Stimulated activated CD4-positive, alpha-beta T cell treated with anti-CD3 and anti-CD28 coated beads, Interleukin-1b, Interleukin-23, amount 100 ng/mL, for 1 hour (primary cell): ENCODE measurements around the gene ZNF548.

Experiments used
- DNase-seq, 2 donors: peaks; one replicate each; pipeline ENCODE4 v3.0.0-alpha.2; 2020; ENCODE audit warnings: low read depth in 2 of 2

Gene ZNF548

GRCh38 chr19:57398868-57399267 is 9.2 kb downstream of the ZNF548 start:
- DNase-seq, result no peak

- DNase-seq, result no peak
Measured at GRCh38 chr19:57403737-57404563, 14.3 kb downstream of the ZNF548 start.

- DNase-seq, result peak; percentile 31 to 44
Measured at GRCh38 chr19:57406516-57407123, 17.0 kb downstream of the ZNF548 start.

- DNase-seq, result peak; percentile 75 to 78
Measured at GRCh38 chr19:57410877-57411671, 21.4 kb downstream of the ZNF548 start, which contains the start of gene ZNF17. Gene ZNF17, plus strand, starts transcription at chr19:57411161. Its CDS starts 2,455 bp downstream, at chr19:57413616.

GRCh38 chr19:57419439-57419838 is 29.8 kb downstream of the ZNF548 start:
- DNase-seq, result no peak

- no peak for DNase-seq
Measured at GRCh38 chr19:57421037-57421436, 31.4 kb downstream of the ZNF548 start.

GRCh38 chr19:57434386-57435061 is 44.9 kb downstream of the ZNF548 start:
- no peak for DNase-seq

GRCh38 chr19:57435062-57435978 is 45.7 kb downstream of the ZNF548 start, which contains the start of gene ZNF749:
Gene ZNF749, plus strand, starts transcription at chr19:57435325. Its CDS starts 254 bp downstream, at chr19:57435579.
- peak; percentile 81 to 93 for DNase-seq

GRCh38 chr19:57436417-57436816 is 46.8 kb downstream of the ZNF548 start:
- no peak for DNase-seq

- no peak for DNase-seq
Measured at GRCh38 chr19:57437931-57438330, 48.3 kb downstream of the ZNF548 start.

GRCh38 chr19:57438925-57439324 is 49.3 kb downstream of the ZNF548 start:
- no peak for DNase-seq

GRCh38 chr19:57441979-57442752 is 52.5 kb downstream of the ZNF548 start:
- no peak for DNase-seq

GRCh38 chr19:57443121-57443696 is 53.6 kb downstream of the ZNF548 start:
- no peak for DNase-seq

- no peak for DNase-seq
Measured at GRCh38 chr19:57452307-57452706, 62.7 kb downstream of the ZNF548 start.
